Measurements from ENCODE around the gene RNPS1.
"Not testable (repeated sequence)": the region's sequence is repeated elsewhere in the genome, so short reads cannot be mapped to it uniquely, and the experiment has no call there.

DNA sequence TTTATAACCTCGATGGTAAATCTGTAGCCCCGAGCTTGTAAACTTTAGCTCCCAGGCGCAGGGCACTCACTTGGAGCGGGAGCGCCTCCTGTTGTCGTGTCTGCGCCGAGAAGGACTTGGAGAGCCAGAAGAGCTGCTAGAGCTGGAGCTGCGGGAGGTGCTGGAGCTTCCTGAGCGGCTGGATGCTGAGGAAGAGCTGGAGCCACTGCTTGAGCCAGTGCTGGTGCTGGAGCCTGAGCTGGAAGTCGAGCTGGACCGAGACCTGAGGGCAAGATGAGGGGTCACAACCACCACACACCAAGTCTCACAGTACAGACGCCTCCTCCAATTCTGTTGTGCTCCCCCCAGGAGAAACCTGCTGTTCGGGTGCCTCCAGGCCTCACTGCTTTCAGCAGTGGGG lies 4.9 kb downstream of the RNPS1 start:
- TF ChIP-seq BHLHE40, RFX5 (IDR thresholded peaks at IDR 0.05; ENCODE audit: low read depth, low read length): not testable (repeated sequence)

Measured in IMR-90 (cell line).